Activated CD4-positive, alpha-beta T cell treated with anti-CD3 and anti-CD28 coated beads, Interleukin-2, amount 50 U/mL, for 1 hour (primary cell): ENCODE data around the gene SMARCA2.
"Not testable (repeated sequence)": the region's sequence is repeated elsewhere in the genome, so short reads cannot be mapped to it uniquely, and the experiment has no call there.

Source experiments
- DNase-seq: peaks from one replicate; pipeline ENCODE4 v3.0.0-alpha.2; 2020

The SMARCA2 gene

GRCh38 chr9:2106666-2107065 is 91.5 kb downstream of the SMARCA2 start:
- DNase-seq: no peak

DNA sequence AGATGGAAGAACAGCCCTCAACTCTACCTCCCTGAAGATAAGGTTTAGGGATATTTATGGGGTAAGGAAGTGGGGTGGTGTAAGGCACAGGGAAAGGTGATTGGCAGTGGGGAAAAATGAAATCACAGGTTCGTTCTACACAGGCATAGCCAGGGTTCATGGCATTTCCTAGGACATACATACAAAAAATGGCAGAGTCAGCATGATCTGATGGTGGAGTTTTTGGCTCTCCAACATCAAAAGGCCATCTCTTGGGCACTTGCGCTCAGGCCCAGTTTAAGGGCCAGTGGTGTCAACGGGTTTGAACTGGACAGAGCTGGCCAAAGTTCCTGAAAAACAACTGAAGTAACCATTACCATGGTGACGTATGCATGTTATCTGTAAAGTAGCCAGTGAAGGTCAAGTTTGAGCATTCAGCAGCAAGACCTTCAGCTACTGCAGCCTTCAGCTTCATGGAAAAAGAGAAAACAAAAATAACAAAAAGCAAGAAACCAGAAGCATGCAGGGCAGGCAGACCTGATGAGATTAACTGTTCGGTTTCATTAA is 92.8 kb downstream of the SMARCA2 start:
- no peak for DNase-seq

- no peak for DNase-seq
Observed at GRCh38 chr9:2109069-2109650, 94.0 kb downstream of the SMARCA2 start.

DNA sequence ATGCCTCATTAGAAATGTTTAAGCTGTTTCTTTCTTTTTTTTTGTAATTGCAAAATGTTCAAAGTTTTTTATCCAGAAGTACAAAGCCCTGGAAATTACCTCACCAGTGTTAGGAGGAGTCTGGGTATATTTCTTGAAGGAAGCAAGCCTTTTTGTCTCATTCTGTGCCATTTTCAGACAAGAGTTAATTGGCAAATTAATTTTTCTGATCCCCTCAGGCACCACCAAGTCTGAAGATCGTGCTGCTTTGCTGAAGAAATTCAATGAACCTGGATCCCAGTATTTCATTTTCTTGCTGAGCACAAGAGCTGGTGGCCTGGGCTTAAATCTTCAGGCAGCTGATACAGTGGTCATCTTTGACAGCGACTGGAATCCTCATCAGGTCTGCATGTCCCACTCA is 94.9 kb downstream of the SMARCA2 start:
- DNase-seq: no peak

- no peak for DNase-seq
Observed at GRCh38 chr9:2116073-2116472, 100.9 kb downstream of the SMARCA2 start.

DNA sequence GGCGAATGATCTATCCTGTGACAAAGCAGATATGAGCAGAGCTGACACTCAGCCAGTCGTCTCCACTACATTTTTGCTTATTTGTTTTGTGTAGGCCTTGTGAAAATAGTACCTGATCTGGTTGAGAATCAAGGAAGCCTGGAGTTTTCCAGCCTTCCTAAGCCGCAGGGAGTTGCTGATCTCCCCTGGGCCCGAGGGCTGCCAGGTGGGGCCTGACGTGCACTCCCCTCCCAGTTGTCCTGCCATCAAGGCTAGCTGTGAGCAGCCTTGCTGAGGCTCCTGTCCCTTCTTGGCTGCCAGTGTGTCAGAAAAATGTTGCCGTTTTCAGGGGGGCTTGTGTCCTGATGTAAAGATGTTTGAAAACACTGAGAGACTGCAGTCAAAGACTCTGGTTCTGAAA is 102.4 kb downstream of the SMARCA2 start:
- DNase-seq: no peak

DNA sequence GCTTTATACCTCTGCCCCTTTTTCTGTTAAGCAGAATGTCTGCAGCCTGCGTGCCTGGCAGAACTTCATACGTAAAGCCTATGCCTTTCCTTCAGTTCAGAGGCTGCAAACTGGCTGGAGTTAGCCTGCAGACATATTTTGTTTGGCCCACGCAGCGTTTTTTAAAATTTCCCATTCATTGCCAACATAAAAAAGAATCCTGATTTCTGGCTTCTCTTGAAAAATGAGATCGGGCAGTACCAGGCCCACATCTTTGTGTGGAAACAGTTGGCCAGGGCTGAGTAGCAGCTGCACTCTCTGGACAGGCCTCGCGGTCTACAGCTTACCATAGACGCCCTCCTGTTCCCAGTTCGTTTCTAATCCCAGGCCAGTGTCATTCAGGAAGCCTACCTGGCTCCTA is 104.4 kb downstream of the SMARCA2 start:
- DNase-seq: no peak

DNA sequence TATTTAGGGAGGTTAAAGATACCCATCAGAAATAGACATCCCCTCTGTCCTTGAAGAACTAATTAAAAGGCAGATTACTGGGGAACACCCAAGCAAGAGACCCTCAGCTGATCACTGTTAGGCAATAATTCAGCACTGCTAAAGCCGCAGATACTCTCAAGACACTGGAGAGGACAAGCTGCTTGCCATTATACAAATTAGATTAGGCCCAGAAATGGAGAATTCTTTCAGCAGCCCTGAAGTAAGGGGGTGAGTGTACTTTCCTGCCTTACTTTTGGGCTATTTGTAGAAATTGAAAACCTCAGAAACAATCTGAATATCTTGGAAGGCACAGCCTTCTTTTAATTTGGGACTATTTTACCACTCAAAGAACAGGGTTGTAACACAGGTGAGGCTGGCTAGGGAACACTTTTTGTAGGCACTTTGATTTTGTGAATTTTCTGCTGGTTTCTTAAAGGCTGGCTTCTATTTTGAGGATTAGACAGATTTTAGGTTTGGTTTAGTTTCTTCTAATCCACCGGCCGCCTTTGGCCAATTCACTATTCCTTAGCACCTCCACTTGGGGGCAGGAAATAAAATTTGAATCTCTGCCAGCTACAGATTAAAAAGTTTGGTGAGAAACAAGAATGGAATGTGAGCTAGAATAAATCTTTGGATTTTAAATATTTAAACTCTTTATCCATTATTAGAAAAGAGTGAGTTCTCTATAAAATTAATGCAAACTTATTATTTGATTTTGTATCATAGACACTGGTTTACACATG is 106.0 kb downstream of the SMARCA2 start:
- no peak for DNase-seq

- DNase-seq: no peak
Observed at GRCh38 chr9:2122299-2122698, 107.2 kb downstream of the SMARCA2 start.

DNA sequence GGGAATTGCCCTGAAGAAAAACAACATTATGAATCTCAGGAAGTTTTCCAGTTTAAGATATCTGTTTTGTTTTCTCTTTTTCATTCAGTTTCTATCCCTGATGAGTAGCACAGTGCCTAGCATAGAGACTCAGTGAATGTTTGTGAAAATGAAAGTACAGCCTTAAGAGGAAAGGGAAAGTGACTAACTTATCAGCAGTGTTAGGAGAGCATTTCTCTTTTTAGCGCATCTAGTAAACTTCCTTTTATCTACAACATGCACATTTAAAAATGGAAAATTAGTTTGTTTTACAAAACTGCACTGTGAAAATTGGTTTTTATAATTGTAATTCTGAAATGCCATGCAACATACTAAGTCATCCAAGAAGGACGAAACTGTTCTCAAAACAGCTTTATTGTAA is 110.8 kb downstream of the SMARCA2 start:
- DNase-seq: no peak

- no peak for DNase-seq
Observed at GRCh38 chr9:2126331-2126803, 111.2 kb downstream of the SMARCA2 start.

DNA sequence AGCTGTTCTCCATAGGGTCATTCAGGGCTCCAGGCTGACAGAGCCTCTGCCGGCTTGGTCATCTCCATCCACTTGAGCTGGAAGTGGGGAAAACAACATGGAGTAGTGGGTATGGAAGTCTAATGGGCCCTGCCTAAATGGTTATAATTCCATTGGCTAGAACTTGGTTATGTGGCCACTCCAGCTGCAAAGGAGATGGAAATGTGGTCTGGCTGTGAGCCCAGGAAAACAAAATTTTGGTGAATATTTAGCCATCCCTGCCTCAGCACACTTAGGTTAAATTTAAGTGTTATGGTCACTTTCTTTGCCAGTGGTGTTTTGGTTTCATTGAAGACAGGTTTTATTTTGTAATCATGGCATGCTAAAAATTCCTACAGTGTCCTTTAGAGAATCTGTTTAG is 112.3 kb downstream of the SMARCA2 start:
- DNase-seq: no peak

DNA sequence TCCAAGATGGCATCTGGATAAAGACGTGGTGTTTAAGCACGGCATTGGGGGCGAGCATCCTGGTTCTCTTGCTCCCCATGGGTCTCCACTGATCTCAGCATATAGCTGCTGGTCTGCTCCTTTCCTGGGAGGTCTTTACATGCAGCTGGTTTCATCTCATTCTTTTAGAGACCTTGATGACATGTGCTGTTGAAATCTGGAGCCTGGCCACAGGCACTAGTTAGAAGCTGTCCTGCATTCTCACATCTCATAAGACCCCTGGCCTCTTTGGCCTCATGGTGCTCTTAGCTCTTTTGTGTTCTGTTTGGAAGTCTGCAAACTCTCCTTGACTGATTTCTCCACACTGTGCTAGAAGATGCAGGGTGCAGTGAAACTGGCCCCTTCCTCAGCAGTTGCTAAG is 113.0 kb downstream of the SMARCA2 start:
- DNase-seq: no peak

- DNase-seq: no peak
Observed at GRCh38 chr9:2128618-2129017, 113.5 kb downstream of the SMARCA2 start.

GRCh38 chr9:2130941-2131340 is 115.8 kb downstream of the SMARCA2 start:
- no peak for DNase-seq

DNA sequence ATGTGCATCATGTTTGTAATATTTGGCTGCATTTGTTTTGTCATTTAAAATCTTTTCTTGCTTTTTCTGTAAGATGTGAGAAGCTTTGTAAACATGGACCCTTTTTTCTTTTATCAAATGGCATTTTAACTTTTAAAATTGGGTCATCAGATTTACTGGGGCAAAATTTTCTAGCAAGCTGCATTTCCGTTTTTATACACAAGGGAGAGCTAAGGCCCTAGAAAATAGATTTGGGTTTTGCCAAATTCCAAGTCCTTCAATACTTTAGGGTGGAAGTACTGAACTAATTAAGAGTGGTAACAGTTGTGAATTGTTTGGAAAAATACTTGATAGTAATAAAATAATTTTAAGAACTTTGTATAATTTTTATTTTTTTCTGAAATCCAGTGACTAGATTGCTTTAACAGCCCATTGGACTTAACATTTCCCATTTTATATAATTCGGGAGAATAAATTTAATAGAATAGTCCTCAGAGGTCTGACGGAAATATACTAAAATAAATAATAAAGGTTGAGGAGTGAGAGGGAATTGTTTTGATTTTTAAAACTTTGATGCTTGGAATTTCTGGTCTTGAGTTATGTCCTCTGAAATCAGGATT is 117.4 kb downstream of the SMARCA2 start:
- no peak for DNase-seq

DNA sequence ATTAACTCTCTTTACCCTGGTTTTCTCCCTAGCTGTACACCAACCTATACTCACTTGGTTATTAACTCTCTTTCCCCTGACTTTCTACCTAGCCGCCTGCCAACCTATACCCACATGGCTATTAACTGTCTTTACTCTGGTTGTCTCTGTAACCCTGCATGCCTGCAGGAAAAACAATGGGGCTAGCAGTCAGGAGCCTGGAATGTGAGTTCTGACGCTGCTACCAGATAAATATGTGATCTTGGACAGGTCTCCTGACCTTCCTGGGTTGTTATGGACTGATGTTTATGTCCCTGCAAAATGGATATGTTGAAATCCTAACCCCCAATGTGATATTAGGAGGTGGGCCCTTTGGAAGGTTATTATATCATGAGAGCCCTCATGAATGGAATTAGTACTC is 119.2 kb downstream of the SMARCA2 start:
- DNase-seq: no peak

DNA sequence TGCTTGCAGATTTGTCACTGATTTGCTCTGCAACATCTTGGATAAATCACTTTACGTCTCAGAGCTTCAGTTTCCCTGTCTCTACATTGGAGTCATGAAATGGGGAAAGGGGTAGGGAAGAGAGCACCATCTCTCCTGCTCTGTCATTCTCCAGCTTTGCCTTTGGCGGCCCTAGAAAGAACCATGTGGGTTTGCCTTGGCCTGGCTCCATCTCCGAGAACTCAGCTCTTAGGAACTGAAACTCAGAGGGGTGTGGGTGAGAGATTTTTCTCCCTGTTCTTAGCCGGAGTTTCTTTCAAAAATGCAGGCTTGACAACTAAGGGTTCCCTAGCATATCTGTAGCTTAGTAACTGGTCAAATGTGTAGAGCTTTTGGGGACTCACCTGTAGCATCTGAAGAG is 123.5 kb downstream of the SMARCA2 start:
- no peak for DNase-seq

DNA sequence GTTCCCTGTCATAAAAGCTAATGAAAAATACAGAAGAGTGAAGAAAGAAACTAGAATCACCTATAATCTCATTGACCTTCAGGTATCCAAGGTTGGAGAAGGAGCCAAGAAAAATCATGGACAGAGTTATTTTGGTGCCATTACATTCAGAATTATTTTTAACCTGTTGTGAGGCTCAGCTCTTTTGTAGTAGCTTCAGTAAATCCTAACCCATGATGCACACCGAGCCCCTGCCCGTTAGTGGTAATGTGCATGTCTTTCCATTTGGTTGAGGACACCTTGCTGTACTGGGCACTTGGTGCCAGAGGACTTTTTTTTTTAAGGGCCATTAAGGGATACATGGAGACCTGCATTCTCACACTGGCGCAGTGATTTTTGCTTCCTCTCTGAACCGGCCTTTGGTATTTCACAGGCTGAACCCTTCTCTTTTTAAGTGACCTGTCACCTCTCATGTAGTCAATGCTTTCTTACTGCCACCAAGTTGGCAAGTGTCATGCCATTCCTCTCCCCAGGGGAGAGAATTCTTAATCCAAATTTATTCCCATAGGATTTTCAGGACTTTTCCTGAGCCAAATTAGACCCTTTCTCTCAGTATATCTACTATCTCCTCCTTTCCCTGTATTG is 125.6 kb downstream of the SMARCA2 start:
- DNase-seq: no peak

- no peak for DNase-seq
Observed at GRCh38 chr9:2142212-2142611, 127.1 kb downstream of the SMARCA2 start.

- no peak for DNase-seq
Observed at GRCh38 chr9:2144619-2145018, 129.5 kb downstream of the SMARCA2 start.

GRCh38 chr9:2145746-2146145 is 130.6 kb downstream of the SMARCA2 start:
- DNase-seq: no peak

- DNase-seq: not testable (repeated sequence)
Observed at GRCh38 chr9:2146700-2147099, 131.6 kb downstream of the SMARCA2 start.

DNA sequence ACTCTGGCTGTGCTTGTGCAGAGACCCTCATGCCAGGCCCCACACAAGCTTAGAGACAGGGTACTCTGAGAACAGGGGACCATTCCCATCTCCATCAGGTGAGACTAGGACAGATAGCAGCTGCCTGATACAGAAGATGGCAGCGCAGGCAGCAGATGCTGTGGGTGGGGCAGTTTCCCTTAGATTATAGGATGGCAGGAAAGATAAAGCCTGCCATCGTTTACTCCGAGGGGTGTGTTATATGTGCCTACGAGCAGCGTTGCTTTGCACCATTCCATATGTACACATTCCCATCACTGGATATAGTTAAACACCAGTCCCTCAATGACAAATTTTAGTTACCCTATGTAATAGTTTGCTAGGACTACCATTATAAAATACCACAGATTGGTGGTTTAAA is 135.2 kb downstream of the SMARCA2 start:
- no peak for DNase-seq
